IPS-NIHi11 (cell line): Measurements from ENCODE around the gene CGA.

Experiments used
- DNase-seq: peaks from one replicate; pipeline ENCODE4 v3.0.0; 2012; ENCODE audit warnings: mixed read lengths, low spot score

The CGA gene

GRCh38 chr6:87088076-87088475, 6.8 kb downstream of the CGA start:
- DNase-seq: no peak

- DNase-seq: no peak
Measured at GRCh38 chr6:87082160-87082721, 12.7 kb downstream of the CGA start.

- peak; percentile 92 for DNase-seq
Measured at GRCh38 chr6:87078983-87079616, 15.8 kb downstream of the CGA start.

GRCh38 chr6:87075168-87075567, 19.7 kb downstream of the CGA start:
- no peak for DNase-seq

- DNase-seq: no peak
Measured at GRCh38 chr6:87074101-87074621, 20.7 kb downstream of the CGA start.

GRCh38 chr6:87071683-87072082, 23.2 kb downstream of the CGA start:
- no peak for DNase-seq

GRCh38 chr6:87070741-87071140, 24.2 kb downstream of the CGA start:
- DNase-seq: no peak

GRCh38 chr6:87068795-87069194, 26.1 kb downstream of the CGA start:
- DNase-seq: no peak

- peak; percentile 36 for DNase-seq
Measured at GRCh38 chr6:87066449-87067333, 28.2 kb downstream of the CGA start.

- DNase-seq: no peak
Measured at GRCh38 chr6:87065117-87065516, 29.8 kb downstream of the CGA start.

GRCh38 chr6:87059943-87060342, 35.0 kb downstream of the CGA start:
- no peak for DNase-seq

GRCh38 chr6:87054143-87054833, 40.6 kb downstream of the CGA start:
- no peak for DNase-seq

- no peak for DNase-seq
Measured at GRCh38 chr6:87053312-87053711, 41.6 kb downstream of the CGA start.

- DNase-seq: no peak
Measured at GRCh38 chr6:87049779-87050178, 45.1 kb downstream of the CGA start.

GRCh38 chr6:87045521-87046075, 49.3 kb downstream of the CGA start:
- no peak for DNase-seq

- no peak for DNase-seq
Measured at GRCh38 chr6:87040729-87041128, 54.2 kb downstream of the CGA start.
